HEK293 (cell line): Measurements from ENCODE around the gene AMOTL1.

Experiments used
- ZNF398 ChIP-seq: fragments of 450-650 bp; formaldehyde crosslinking; IDR thresholded peaks from 2 replicates; pipeline ENCODE4 v1.5.1; 2017; ENCODE audit warnings: missing biosample characterization, missing genetic modification characterization
- TF ChIP-seq, protein P1 (sequence below): fragments of 450-650 bp; formaldehyde crosslinking; IDR thresholded peaks from 2 replicates; pipeline ENCODE4 v1.5.1; 2016; ENCODE audit warnings: missing biosample characterization, missing genetic modification characterization
- TF ChIP-seq, protein P2 (sequence below): fragments of 450-650 bp; formaldehyde crosslinking; IDR thresholded peaks from 2 replicates; pipeline ENCODE4 v1.5.1; 2016; ENCODE audit warnings: missing biosample characterization, missing genetic modification characterization

GRCh38 chr11:94802501-94802900, 34.3 kb downstream of the AMOTL1 start:
- TF ChIP-seq, protein P1, sequence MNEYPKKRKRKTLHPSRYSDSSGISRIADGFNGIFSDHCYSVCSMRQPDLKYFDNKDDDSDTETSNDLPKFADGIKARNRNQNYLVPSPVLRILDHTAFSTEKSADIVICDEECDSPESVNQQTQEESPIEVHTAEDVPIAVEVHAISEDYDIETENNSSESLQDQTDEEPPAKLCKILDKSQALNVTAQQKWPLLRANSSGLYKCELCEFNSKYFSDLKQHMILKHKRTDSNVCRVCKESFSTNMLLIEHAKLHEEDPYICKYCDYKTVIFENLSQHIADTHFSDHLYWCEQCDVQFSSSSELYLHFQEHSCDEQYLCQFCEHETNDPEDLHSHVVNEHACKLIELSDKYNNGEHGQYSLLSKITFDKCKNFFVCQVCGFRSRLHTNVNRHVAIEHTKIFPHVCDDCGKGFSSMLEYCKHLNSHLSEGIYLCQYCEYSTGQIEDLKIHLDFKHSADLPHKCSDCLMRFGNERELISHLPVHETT (tag by site-specific recombination): no peak
- no peak for TF ChIP-seq ZNF398 (tag by site-specific recombination)
- TF ChIP-seq, protein P2, sequence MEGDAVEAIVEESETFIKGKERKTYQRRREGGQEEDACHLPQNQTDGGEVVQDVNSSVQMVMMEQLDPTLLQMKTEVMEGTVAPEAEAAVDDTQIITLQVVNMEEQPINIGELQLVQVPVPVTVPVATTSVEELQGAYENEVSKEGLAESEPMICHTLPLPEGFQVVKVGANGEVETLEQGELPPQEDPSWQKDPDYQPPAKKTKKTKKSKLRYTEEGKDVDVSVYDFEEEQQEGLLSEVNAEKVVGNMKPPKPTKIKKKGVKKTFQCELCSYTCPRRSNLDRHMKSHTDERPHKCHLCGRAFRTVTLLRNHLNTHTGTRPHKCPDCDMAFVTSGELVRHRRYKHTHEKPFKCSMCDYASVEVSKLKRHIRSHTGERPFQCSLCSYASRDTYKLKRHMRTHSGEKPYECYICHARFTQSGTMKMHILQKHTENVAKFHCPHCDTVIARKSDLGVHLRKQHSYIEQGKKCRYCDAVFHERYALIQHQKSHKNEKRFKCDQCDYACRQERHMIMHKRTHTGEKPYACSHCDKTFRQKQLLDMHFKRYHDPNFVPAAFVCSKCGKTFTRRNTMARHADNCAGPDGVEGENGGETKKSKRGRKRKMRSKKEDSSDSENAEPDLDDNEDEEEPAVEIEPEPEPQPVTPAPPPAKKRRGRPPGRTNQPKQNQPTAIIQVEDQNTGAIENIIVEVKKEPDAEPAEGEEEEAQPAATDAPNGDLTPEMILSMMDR (tag by site-specific recombination): no peak
